Medulla oblongata (tissue), 1 donor: Measurements from ENCODE around the gene SPTBN4.

Experiments used
- DNase-seq: peaks from one replicate; pipeline ENCODE4 v3.0.0-alpha.2; 2015; ENCODE audit errors: extremely low spot score

SPTBN4 gene

GRCh38 chr19:40603389-40604170 lies 136.8 kb downstream of the SPTBN4 start:
- peak; percentile 87 for DNase-seq

- no peak for DNase-seq
Observed at GRCh38 chr19:40604171-40604646, 137.4 kb downstream of the SPTBN4 start.

- DNase-seq = no peak
Observed at GRCh38 chr19:40604647-40605215, 137.9 kb downstream of the SPTBN4 start.

GRCh38 chr19:40605216-40605971 lies 138.6 kb downstream of the SPTBN4 start:
- peak; percentile 43 for DNase-seq

DNA sequence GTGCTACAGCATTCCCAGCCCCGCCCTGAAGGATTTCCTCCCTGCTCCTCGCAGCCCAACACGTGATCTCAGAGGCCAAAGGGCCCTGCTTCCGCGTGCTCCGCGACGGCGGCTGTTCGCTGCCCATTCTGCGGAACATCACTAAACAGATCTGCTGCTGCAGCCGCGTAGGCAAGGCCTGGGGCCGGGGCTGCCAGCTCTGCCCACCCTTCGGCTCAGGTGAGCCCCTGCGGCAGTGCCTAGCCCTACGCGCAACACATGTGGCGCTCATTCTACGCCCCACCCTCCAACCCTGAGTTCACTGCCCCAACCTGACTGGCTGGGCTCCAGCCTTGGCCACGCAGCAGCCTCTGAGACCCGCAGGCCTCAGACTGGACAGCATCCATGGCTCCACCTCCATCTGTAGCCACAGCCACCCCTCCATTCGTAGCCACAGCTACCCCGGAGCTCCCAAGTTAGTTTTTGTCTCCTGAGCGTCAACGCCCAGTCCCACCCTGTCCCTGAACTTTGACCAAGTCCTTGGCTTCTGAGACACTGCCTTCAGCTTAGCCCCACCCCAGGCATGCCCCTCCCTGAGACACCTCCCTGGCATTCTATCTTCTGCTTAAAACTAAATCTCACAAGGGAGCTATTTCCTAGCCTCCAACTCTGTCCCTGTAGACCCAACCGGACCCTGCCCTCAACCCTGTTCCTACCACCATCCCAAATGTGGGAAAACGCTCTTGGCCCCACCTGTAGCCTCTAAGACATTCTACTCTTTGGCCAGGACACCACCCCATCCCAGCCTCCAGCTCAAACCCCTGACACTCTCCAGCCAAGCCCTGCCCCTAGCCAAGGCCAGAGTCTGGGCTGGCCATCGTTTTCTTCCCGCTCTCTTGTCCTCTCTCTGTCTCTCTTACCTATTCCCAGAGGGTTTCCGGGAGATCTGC lies 140.8 kb downstream of the SPTBN4 start:
- no peak for DNase-seq

- DNase-seq = no peak
Observed at GRCh38 chr19:40608240-40608621, 141.4 kb downstream of the SPTBN4 start.

GRCh38 chr19:40608957-40609356 lies 142.2 kb downstream of the SPTBN4 start:
- DNase-seq = no peak

DNA sequence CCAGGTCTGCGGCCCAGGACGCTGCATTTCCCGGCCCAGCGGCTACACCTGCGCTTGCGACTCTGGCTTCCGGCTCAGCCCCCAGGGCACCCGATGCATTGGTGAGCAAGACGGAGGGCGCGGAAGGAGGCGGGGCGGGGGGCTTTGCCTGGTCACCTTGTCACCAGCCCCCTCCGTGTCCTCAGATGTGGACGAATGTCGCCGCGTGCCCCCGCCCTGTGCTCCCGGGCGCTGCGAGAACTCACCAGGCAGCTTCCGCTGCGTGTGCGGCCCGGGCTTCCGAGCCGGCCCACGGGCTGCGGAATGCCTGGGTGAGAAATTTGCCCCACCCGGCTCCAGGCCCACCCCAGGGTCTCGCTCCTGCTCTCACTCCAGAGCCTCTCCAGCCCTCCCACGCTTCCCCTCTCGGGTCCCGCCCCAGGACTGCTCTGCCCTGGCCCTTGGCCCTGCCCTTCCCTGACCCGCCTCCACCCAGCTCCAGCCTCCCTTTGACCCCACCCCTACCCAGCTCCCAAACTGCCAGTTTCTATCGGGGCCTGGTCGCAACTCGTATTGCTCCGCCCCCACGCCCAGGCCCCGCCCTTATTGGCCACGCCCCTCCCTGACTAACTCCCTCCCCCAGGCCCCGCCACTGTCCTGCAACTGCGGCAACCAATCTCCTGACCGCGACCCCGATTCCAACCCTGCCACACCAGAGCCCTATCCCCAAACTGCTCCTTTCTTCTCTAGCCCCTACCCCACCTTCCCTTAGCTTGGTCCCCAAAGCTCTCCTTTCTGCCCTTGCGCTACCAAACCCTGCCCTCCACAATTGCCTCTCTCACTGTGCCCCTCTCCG lies 143.0 kb downstream of the SPTBN4 start:
- DNase-seq = peak; percentile 78

GRCh38 chr19:40610396-40611064 lies 143.7 kb downstream of the SPTBN4 start:
- DNase-seq = peak; percentile 63

GRCh38 chr19:40611096-40611495 lies 144.3 kb downstream of the SPTBN4 start:
- no peak for DNase-seq

GRCh38 chr19:40611900-40612698 lies 145.3 kb downstream of the SPTBN4 start:
- DNase-seq = no peak

- DNase-seq = no peak
Observed at GRCh38 chr19:40612831-40613689, 146.3 kb downstream of the SPTBN4 start.

DNA sequence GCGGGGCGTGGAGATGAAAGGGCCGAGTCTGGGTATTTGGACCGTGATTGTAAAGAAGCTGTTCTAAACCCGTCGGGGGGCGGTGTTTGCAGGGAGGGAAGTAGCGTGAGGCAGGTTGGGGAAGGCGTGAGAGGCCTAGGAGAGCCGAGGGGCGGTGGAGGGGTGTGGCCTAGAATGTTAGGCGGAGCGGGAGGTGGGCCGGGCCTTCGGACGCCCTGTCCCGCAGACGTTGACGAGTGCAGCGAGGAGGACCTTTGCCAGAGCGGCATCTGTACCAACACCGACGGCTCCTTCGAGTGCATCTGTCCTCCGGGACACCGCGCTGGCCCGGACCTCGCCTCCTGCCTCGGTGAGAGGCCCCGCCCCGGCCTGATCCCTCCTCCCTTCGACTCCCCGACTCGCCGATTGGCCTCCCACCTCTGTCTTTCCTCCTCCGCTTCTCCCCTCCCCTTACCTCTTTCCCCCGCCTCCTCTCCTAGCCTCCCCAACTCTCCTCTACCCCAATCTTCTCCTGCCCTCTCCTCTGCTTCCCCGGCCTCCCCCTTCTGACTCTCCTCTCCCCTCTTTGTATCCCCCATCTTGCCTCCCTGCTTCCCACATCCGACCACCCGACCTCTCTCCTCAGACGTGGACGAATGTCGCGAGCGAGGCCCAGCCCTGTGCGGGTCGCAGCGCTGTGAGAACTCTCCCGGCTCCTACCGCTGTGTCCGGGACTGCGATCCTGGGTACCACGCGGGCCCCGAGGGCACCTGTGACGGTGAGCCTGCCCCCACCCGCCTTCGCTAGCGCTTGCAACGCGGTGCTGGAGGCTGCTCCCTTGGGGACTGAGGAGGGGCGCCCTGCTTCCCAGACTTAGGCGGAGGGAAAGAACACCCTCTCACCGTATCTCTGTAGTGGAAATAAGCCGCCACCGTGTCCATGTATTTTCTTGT lies 147.2 kb downstream of the SPTBN4 start:
- peak; percentile 57 for DNase-seq

DNA sequence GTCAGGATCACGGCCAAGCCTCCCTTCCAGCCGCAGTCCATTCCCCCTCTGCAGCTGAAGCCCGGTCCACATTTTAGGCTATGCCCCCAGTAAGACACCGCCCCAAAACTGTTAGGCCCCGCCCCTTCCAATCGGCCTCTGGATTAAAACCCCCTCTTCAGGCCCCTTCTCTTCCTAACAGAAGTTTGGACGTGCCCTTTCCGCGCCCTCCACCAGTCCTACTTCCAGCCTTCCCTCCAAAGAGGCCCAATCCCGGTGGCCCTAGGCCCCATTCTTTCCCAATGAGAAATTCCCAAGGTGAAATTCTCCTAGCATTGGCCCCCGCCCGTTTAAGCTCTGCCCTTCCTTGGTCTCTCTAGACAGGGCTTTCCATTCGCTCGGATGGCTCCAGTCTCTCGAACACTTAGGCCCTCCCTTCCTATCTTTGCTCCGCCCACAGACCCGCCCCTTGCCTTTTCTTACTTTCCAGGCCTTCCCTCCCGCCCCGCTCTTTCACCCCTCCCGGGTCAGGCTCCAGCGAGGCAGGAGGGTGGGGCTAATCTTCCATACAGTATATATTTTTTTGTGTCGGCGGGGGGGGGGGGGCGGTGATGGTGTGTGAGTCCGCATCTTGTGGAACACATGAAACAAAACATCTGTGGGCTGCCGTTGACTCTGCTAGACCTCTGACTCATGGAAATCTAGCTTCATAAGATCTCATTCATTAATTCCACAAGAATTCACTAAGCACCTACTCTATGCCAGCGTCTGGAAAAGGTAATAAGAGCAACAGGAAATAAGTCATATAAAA lies 148.0 kb downstream of the SPTBN4 start:
- no peak for DNase-seq

DNA sequence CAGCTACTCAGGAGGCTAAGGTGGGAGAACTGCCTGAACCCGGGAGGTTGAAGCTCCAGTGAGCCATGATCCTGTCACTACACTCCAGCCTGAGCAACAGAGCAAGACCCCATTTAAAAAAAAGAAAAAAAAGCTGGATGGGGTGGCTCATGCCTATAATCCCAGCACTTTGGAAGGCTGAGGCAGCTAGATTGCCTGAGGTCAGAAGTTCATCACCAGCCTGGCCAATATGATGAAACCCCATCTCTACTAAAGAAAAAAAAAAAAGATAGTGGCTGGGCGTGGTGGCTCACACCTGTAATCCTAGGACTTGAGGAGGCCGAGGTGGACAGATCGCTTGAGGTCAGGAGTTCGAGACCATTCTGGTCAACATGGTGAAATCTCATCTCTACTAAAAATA lies 149.4 kb downstream of the SPTBN4 start:
- no peak for DNase-seq

DNA sequence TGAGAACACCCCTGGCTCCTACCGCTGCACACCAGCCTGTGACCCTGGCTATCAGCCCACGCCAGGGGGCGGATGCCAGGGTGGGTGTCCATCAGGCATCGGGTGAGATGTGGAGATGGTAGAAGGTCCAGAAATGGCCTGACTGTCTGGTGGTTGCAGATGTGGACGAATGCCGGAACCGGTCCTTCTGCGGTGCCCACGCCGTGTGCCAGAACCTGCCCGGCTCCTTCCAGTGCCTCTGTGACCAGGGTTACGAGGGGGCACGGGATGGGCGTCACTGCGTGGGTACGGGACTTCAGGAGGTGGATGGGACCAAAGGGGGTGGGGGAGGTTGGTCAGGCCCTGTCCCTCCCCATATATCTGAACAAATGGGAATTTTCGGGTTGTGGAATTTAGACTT lies 150.1 kb downstream of the SPTBN4 start:
- no peak for DNase-seq
